Stimulated activated CD8-positive, alpha-beta memory T cell treated with anti-CD3 and anti-CD28 coated beads, Interleukin-4, amount 100 ng/mL, for 24 hours (primary cell): ENCODE data around the gene TGFB3.
"Not testable (repeated sequence)": the region's sequence is repeated elsewhere in the genome, so short reads cannot be mapped to it uniquely, and the experiment has no call there.

ENCODE experiments used
- DNase-seq: peaks from one replicate; pipeline ENCODE4 v3.0.0-alpha.2; 2020; ENCODE audit warnings: low read depth

TGFB3 gene

GRCh38 chr14:75981426-75982265 is at the start of gene TGFB3:
Gene TGFB3 (minus strand): TSS chr14:75981995. CDS start chr14:75980893, 1,102 bp downstream.
- no peak for DNase-seq

- no peak for DNase-seq
Measured at GRCh38 chr14:76024211-76024907, 42.6 kb upstream of the TGFB3 start.

- DNase-seq: no peak
Measured at GRCh38 chr14:76023757-76024156, 42.0 kb upstream of the TGFB3 start.

GRCh38 chr14:76022991-76023390 is 41.2 kb upstream of the TGFB3 start:
- no peak for DNase-seq

- DNase-seq: no peak
Measured at GRCh38 chr14:76019676-76020075, 37.9 kb upstream of the TGFB3 start.

- DNase-seq: no peak
Measured at GRCh38 chr14:76015668-76016067, 33.9 kb upstream of the TGFB3 start.

GRCh38 chr14:76015191-76015590 is 33.4 kb upstream of the TGFB3 start:
- DNase-seq: no peak

- DNase-seq: no peak
Measured at GRCh38 chr14:76012354-76012753, 30.6 kb upstream of the TGFB3 start.

GRCh38 chr14:76011930-76012329 is 30.1 kb upstream of the TGFB3 start:
- DNase-seq: no peak

- DNase-seq: not testable (repeated sequence)
Measured at GRCh38 chr14:76009627-76010026, 27.8 kb upstream of the TGFB3 start.

GRCh38 chr14:76007852-76008251 is 26.1 kb upstream of the TGFB3 start:
- no peak for DNase-seq

GRCh38 chr14:76007379-76007778 is 25.6 kb upstream of the TGFB3 start:
- DNase-seq: no peak

- no peak for DNase-seq
Measured at GRCh38 chr14:76006253-76006652, 24.5 kb upstream of the TGFB3 start.

GRCh38 chr14:76002383-76002782 is 20.6 kb upstream of the TGFB3 start:
- no peak for DNase-seq

- DNase-seq: no peak
Measured at GRCh38 chr14:75999511-76000190, 17.9 kb upstream of the TGFB3 start.

GRCh38 chr14:75996488-75996887 is 14.7 kb upstream of the TGFB3 start:
- no peak for DNase-seq

- no peak for DNase-seq
Measured at GRCh38 chr14:75995372-75996041, 13.7 kb upstream of the TGFB3 start.

GRCh38 chr14:75993567-75994041 is 11.8 kb upstream of the TGFB3 start:
- DNase-seq: no peak

GRCh38 chr14:75991753-75992152 is 10.0 kb upstream of the TGFB3 start:
- DNase-seq: no peak

- no peak for DNase-seq
Measured at GRCh38 chr14:75990297-75990696, 8.5 kb upstream of the TGFB3 start.

GRCh38 chr14:75989134-75989533 is 7.3 kb upstream of the TGFB3 start:
- DNase-seq: no peak
